ENCODE measurements around the gene CDK9. TPM values are rescaled to one million over a fixed set of nuclear protein-coding genes. Genes with fewer than 3 reads are reported as not detected.

The CDK9 gene
- total RNA-seq, 1 donor from 2014 or later: 116 TPM

DNA sequence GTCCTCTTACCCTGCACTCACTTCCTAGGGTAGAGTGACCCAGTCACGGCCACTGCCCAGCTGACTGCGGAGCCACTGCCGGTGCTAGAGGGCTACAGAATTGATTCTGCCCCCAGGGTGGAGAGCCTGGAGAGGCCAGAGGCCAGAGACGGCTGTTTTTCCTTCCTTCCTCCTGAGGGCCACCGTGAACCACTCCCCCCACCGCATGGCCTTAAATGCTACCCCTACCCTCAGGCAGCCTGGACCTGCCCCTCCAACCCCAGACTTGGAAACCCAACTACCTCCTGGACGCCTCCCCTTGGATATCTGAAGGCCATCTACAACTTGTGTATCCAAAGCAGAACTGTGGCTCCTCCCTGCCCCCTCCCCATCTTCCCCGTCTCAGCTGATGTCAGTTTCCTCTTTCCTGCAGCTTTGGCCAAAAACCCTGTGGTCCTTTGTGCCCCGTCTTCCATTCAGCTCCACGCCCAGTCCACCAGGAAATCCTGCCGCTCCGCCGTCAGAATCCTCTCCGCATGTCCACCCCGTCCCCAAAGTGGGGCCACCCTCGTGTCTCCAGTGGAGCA, 23.6 kb upstream of the CDK9 start:
- DNase-seq: peak; percentile 89

DNA sequence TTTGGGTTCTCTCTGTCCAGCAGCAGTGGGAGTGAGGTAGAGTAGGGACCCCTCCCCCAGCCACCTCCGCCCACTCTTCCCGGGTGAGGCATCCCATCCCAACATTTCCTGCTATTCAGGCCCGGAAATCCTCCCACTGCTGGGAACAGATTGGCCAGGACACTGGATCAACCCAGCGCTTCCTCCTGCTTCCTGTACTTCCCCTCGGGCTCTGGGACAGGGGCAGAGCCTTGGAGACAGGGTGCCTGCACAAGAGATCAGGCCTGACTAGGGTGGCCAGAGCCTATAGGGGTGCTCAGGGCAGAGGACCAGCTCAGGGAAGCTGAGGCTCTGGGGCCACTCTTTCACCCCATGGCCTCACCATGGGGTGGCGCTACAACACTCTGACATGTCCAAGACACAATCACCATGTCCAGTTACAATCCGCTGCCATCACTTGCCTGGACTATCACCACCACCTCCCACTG, 21.9 kb upstream of the CDK9 start:
- DNase-seq: peak; percentile 90

DNA sequence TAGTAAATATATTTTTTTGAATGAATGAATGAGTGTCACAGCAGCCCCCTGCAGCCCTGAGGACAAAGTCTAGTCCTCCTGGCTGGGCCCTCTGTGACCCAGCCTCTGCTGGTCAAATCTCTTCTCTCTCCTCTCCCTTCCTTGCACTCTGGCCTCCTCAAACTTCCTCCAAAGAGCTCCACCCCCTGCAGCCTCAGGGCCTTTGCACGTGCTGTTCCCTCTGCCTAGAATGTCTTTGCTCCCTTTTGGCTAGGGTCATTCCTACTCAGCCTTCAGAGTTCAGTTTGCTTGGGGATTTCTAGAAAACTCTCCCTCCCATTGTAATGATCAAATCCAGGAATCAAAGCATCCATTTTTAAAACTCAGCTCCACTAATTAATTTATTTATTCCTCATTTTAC, 20.4 kb upstream of the CDK9 start:
- no peak for DNase-seq

DNA sequence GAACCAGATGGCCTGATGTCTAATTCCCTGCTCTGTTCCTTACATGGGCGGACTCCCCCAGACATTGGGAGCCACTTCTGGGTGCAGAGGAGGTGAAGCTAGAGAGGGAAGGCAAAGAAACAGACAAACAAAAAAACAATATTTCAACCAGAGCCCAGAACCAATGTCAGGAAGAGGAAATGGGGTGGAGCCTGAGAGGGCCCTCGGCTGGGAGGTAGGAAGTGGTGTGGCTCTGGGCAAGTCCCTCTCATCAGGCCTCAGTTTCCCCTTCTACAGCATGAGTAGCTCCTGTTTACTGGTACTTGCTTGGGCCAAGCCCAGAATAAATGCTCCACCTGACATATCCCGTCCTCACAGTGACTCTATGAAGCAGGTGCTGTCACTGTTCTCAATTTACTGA, 18.4 kb upstream of the CDK9 start:
- peak; percentile 32 for DNase-seq

DNA sequence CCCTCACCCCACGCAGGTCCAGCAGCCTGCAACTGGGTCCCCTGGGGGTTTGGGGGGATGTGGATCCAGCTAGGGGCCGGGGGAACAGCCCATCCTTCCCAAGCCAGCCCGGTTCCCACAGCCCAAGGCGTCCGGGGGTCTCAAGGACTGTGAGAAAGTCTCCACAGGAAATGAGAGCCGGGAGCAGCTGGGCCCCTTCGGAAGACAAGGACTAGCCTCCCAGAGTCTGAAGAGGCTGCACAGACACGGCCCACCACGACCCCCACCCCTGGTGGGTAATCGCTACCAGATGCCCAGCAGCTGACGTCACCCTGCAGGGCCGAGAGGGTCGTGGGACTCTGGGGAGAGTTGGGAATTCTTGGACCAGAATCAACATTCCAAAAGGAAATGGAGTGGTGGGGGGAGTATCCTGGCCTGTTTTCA, 17.9 kb upstream of the CDK9 start:
- DNase-seq: peak; percentile 88

DNA sequence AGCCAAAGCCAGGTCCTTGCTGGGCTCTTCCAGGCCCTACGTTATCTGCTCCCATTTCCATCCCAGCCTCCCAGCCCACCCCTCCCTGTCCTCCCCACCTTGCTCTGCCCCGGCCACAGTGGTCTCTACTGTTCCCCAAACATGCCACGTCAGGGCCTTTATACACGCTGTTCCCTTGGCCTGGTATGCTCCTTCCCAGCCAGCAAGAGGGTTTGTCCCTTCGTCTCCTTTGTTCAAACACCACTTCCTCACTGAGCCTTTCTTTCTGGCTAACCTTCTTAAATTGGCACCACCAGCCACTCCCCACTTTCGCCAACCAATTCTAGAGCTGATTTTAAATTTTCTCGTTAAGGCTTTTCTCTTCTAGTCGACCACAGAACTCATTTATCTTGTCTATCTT, 17.1 kb upstream of the CDK9 start:
- DNase-seq: peak; percentile 62

DNA sequence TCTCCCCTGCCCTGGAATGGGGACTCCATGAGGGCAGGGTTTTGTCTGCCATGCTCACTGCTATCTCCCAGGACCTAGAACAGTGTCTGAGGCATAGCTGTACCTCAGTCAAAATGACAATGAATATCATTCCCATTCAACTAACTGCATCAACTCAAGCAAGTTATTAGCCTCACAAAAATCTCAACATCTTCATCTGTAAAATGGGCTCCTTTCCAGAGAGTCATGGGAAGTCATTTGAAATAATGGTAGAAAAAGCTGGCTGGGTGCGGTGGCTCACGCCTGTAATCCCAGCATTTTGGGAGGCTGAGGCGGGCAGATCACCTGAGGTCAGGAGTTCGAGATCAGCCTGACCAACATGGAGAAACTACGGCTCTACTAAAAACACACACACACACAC, 16.7 kb upstream of the CDK9 start:
- DNase-seq: no peak

DNA sequence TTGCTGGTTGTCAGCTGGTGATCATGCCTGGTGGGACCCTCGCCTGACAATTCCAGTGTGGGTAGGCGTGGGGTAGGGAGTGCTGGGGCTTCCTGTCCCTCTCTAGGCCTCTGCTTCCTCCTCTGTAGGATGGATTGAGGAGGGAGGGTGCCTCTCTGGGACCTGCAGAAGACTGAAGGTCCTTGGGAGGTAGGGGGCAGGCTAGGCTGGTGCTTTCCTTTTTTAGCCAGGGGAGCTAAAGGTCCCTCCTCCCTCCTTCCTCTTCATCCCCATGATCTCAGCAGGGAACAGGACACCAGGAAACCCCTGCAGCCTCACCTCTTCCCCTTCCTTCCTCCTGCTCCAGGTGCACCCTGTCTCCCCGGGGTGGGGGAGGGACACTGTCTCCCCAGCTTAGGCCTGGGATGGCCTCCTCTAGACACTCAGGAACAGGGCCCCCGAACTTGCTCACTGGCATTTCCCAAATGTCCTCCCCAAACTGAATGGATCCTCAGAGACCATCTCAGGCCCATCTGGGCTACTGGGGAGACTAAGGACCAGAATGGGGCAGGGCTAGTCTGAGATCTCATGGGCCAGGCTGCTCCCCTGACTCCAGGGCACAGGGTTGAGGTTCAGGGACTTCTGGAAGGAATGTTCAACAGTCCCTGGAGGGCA, 15.8 kb upstream of the CDK9 start:
- DNase-seq: peak; percentile 88

DNA sequence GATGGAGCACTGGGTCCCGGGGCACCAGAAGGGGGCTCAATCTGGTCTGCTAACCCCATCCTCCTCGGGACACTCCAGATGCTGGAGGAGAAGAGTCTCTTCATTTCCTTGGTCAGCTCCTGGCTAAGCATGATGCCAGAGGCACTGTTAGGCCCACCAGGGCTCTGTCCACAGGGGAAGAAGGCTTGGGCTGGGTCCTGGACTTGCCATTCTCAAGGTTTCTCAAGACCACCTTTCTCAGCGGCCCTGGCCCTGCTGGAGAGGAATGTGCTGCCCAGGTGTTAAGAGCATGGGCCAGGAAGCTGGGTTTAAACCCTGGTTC, 15.3 kb upstream of the CDK9 start:
- no peak for DNase-seq

DNA sequence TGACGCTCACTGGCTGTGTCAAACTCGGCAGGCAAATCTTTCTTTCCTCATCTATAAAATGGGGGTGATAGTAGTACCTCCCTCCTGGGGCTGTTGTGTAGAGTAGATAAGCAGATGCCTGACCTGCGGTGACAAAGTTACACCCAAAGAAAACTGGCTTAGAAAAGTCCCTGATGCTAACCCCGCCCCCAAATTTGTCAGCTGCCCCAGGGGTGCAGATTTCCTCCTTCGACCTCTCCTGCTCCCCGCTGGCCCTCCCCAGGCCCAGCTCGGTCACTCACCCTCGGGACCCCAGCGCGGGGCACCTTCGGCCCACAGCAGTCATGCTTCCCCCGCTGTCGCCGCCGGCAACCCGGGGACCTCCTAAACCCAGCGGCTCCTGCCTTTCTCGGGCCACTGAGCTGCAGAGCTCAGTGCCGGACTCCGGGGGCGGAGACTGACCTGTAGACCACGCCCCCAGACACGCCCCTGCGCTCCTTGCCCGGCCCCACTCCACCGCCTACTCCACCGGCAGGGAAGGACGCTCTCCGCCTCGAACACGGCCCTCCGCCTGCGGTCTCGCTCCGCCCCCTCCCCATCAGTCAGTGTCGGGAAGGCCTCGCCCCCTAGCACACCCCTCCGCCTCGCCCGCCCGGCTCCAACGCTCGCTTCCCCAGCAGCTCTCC, 14.8 kb upstream of the CDK9 start:
- peak; percentile 100 for DNase-seq

DNA sequence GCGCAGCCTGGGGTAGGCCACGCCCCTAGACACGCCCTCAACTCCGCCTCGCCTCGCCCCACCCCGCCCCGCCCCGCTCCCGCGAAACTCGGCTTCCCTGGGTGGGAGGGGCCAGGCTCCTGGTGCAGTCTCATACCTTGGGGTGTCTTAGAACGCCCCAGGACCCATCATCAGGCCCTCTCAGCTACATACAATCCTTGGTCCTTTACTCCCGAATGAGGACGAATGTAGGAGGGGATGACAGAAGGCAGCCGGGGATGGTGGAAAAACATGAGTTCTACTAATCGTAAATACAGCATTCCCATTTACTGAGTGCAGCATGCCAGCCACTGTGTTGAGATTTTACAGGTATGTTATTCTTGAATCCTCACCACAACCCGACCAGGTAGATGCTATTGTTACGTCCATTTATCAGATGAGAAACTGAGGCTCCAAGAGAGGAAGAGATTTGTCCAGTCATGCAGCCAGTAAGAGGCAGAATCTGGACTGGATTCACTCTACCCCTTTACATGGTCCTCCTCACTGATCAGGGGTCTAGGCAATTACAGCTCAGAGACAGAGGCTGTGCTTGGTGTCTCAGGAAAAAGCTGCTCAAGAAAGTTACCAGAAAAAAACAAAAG, 14.2 kb upstream of the CDK9 start:
- no peak for DNase-seq

DNA sequence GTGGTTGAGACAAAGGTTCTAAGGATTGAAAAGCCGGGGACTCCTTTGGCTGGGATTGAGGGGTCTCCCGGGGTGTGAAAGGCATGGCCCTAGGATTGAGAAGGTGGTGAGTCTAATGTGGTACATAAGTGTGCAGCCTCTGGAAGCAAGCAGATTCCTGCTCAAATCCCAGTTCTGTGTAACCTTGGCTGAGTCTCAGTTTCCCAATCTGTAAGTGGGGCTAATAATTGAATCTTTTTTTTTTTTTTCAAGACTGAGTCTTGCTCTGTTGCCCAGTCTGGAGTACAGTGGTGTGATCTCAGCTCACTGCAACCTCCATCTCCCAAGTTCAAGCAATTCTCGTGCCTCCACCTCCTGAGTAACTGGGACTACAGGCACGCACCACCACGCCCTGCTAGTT, 13.2 kb upstream of the CDK9 start:
- DNase-seq: no peak

DNA sequence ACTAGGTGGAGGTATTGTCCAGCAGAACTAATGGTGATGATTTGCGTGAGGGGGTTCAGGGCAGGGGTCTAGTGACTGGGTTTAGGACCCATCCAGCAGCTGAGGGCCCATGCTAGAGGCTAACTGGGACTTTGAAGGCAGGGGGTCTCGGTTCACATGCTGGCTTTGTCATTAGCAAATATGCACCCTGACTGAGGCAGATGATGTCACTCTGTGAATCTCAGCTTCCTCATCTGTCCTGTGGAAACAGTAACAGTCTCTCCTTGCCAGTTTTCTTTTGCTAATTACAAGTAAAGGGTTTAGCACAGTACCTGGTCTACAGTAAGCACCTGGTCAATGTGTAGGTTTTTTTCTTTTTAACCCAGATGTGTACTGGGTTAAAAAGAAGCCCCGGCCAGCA, 12.6 kb upstream of the CDK9 start:
- DNase-seq: no peak

DNA sequence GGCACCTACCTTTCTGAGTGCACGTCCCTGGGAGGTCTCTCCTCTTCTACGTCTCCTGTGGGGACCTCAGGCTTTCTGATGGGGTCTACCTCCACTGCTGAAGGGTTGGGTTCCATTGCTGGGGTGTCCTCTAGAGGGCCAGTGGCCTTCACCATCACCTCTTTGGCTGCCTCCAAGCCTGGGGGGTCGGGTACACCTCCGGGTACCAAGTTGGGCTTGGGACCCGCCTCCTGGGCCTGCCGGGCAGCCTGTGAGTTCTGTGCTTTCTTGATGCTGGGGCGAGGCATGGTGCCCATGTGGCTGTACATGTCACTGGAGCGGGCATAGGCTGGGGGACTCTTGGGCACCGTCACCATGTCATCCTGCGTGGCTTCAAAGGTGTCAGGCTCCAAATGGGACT, 11.9 kb upstream of the CDK9 start:
- DNase-seq: no peak

DNA sequence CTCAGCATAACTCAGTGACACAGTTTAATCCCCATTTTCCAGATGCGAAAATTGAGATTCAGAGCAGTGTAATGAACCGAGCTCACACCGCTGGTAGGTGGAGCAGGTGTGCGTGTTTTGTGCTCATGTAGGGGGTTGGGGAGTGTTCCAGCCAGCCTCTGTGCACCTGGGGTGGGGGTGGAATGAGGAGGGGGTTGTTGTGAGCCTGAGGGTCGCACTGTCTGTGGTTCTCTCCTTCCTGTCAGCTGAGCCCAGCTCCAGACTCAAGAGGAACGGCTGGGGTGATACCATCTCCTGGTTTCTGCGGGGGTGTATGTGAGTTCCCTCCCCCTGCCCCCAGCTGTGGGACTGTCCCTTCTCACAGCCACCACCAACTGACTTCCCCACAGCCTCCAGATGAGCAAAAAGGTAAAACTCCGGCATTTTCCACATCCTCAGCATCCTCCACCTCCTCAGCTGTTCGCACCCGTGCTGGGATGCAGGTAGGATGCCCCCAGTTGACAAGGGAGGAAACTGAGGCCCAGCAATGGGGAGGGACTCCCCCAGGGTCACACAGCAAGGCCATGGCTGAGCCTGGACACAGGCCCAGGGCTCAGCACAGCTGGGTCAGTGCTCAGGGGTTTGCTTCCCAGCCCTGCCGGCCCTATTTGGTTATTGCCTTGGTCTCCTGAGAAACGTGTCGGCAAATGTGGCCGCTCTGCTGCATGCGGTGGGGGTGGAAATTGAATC, 9.5 kb upstream of the CDK9 start:
- no peak for DNase-seq

DNA sequence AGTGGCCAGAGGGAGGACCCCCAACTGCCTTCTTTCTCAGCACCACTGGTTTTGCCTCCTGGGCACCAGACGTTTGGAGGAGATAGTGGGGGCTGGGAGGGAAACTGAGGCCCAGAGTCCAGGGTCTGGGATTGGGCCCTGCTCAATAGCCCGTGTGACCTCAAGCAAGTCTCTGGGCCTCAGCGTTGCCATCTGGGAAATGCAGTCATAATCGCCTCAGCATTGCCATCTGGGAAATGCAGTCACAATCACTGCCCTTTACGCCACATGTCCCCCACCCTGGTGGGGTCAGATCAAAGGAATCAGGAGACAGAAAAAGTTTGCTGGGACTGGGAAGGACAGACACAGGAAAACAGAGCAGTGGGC, 8.9 kb upstream of the CDK9 start:
- no peak for DNase-seq

DNA sequence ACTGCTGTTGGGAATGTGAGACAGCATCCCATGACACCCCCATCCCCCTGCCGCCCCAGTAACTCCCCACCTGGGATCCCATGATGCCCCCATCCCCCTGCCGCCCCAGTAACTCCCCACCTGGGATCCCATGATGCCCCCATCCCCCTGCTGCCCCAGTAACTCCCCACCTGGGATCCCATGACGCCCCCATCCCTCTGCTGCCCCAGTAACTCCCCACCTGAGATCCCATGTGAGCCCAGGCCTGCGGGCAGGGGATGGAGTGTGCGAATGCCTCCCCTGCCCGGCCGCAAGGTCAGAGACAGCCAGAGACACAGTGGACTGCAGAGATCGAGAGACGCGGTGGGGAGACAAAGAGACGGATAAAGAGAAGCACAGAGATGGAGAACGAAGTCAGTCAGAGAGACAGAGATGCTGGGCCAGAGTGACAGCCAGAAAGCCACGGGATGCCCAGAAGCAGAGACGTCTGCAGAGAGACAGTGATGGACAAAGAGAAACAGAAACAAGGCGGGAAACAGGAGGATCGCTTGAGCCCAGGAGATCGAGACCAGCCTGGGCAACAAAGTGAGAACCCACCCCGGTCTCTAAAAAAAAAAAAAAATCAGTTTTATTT, 8.4 kb upstream of the CDK9 start:
- no peak for DNase-seq

DNA sequence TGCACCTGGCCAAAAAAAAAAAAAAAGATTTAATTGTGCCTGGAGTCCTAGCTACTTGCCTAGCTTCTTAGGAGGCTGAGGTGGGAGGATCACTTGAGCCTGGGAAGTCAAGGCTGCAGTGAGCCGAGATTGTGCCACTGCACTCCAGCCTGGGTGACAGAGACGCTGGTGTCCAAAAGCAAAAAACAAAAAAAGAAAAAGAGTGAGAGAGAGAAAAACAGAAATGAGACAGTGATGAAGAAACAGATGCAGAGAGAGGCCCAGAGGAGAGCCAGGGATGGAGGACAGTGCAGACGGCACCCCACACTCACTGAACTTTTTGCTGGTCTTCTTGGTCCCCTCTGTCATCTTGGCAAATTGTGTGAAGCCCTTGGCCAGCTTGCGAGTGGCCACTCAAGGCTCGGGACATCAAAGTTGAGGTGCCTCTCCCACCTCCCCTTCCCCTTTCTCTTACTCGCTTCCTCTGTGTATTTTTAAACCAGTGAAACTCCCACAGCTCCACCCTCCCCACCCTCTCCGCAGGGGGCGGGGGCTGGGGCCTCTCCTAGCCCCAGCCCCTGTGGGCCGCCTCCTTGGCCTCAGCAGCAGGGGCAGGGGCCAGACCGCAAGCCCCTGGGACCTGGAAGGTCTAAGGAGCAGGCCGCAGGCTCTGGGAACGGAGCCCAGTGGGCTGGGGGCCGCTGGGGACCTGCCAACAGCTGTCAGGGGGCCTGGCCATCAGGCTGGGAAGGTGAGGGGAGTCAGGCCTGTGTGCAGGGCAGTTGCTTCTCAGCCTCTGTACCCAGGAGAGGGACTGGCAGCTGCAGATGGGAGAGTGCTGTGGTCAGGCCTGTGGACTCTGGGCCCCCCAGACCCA, 7.3 kb upstream of the CDK9 start, which contains the start of gene SH2D3C:
SH2D3C (minus strand) TSS at position 387 of the 856 bp plus-strand sequence; CDS start at position 348, 39 bp downstream.
- no peak for DNase-seq

DNA sequence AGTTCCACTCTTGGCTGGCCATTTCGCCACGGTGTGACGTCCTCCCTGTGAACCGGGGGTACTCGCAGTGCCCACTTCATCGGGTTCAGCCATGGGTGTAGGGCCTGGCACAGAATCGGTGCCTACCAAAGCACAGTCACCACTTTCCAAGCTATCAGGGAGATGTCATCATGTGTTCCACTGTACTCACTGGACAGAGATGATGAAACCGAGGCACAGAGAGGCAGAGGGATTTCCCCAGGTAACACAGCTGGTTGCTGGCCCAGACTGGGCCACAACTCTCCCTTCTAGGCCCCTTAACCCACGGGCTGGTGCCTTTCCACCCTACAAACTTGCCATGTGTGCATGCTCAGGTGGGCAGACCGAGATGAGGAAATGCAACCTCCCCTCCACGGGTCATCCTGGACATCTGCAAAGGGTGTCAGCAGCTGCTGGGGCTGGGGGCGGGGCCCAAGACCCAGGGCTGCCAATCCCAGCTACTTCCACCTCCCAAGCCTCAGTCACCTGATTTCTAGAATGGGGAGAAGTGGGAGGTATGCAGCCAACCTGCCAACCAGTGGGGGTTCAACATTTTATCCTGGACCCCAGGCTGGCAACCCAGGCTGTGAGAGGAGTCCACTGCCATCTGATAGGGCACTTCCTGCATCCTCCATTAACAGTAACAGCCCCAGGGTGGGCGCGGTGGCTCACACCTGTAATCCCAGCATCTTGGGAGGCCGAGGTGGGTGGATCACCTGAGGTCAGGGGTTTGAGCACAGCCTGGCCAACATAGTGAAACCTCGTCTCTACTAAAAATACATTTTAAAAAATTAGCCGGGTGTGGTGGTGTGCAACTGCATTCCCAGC, 6.5 kb upstream of the CDK9 start:
- DNase-seq: no peak

DNA sequence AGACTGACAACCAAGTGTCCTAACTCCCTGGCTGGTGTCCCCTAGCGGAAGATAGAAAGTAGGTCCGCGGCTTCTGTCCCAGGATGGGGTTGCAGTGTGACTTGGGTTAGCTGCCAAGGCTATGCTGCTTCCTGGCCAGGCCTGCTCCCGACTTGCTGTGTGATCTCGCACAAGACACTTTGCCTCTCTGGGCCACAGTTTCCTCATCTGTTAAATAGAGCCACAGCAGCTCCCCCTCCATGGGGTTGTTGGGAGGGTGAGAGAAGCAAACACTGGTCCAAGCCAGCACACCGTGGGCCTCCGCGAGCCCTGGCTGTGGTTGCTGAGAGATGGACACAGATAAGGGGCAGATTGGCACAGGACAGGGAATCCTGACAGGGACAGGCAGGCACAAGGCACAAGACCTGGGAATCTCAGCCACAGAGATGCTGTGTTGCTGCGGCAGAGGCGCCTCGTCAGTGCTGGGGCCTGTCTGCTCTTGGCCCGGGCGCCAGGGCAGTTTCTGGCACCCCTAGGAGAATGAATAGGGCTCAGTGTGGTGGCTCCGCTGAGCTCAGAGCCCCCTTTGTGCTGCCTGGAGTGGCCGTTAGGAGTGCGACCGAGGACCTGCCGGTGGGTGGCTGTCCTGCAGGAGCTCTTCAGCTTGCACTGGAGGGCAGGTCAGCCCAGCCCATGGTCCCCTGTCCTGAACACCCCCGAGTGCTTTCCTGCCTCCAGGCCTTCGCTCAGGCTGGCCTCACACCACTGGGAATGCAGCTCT, 5.5 kb upstream of the CDK9 start:
- no peak for DNase-seq

All from dermis blood vessel endothelial cell (primary cell).